Measurements from ENCODE around the gene ORM1.

- no peak for TF ChIP-seq CTCF (IDR thresholded peaks at IDR 0.05)
- TF ChIP-seq EP300 (IDR thresholded peaks at IDR 0.05) = no peak
- no peak for TF ChIP-seq POLR2A (IDR thresholded peaks at IDR 0.05)
These were observed 52.0 kb downstream of the ORM1 start for GRCh38 chr9:114374936-114375335.
